MM.1S (cell line): ENCODE data around the gene VAV3.

ENCODE experiments used
- DNase-seq: peaks from one replicate; pipeline ENCODE4 v3.0.0-alpha.2; 2015
- H2AFZ ChIP-seq: fragments of 300-600 bp; sonication (generic); 2 replicates; pipeline ENCODE4 v1.6.0; 2016; ENCODE audit warnings: antibody characterized with exemption, low read length
- H3F3A ChIP-seq: fragments of 300-600 bp; sonication (generic); 2 replicates; pipeline ENCODE4 v1.6.1; 2016; ENCODE audit warnings: mild to moderate bottlenecking, antibody characterized with exemption, low read length, moderate library complexity, mixed read lengths; ENCODE audit not compliant: insufficient read depth
- H3K27ac ChIP-seq: fragments of 300-600 bp; sonication (generic); 2 replicates; pipeline ENCODE4 v1.5.1; 2016; ENCODE audit warnings: mild to moderate bottlenecking, low read length
- H3K27me3 ChIP-seq: fragments of 300-600 bp; sonication (generic); replicated peaks from 2 replicates; pipeline ENCODE4 v1.6.0; 2016; ENCODE audit warnings: low read length; ENCODE audit not compliant: insufficient read depth
- H3K36me3 ChIP-seq: fragments of 300-600 bp; sonication (generic); replicated peaks from 2 replicates; pipeline ENCODE4 v1.6.1; 2016; ENCODE audit warnings: mild to moderate bottlenecking, low read length, mixed read lengths; ENCODE audit not compliant: insufficient read depth
- H3K4me1 ChIP-seq: fragments of 300-600 bp; sonication (generic); 2 replicates; pipeline ENCODE4 v1.6.1; 2016; ENCODE audit warnings: low read length, mixed read lengths
- H3K4me2 ChIP-seq: fragments of 300-600 bp; sonication (generic); 2 replicates; pipeline ENCODE4 v1.6.0; 2016; ENCODE audit warnings: low read depth, low read length
- H3K4me3 ChIP-seq: fragments of 300-600 bp; sonication (generic); 2 replicates; pipeline ENCODE4 v1.5.1; 2016; ENCODE audit warnings: low read length, mixed read lengths
- H3K79me2 ChIP-seq: fragments of 300-600 bp; sonication (generic); 2 replicates; pipeline ENCODE4 v1.6.1; 2016; ENCODE audit warnings: mixed run types, low read length, mixed read lengths
- H3K9ac ChIP-seq: fragments of 300-600 bp; sonication (generic); 2 replicates; pipeline ENCODE4 v1.6.1; 2016; ENCODE audit warnings: low read length, mixed read lengths
- H3K9me2 ChIP-seq: fragments of 300-600 bp; sonication (generic); replicated peaks from 2 replicates; pipeline ENCODE4 v1.6.1; 2016; ENCODE audit warnings: mild to moderate bottlenecking, low read length, mixed read lengths; ENCODE audit not compliant: insufficient read depth
- H3K9me3 ChIP-seq: fragments of 300-600 bp; sonication (generic); replicated peaks from 2 replicates; pipeline ENCODE4 v1.6.1; 2016; ENCODE audit warnings: mild to moderate bottlenecking, low read length, mixed read lengths; ENCODE audit not compliant: insufficient read depth
- H4K20me1 ChIP-seq: fragments of 300-600 bp; sonication (generic); 2 replicates; pipeline ENCODE4 v1.6.1; 2016; ENCODE audit warnings: mild to moderate bottlenecking, low read length, moderate library complexity, mixed read lengths; ENCODE audit not compliant: insufficient read depth
- CTCF ChIP-seq: fragments of 300-600 bp; sonication (generic); IDR thresholded peaks from 2 replicates; pipeline ENCODE4 v1.5.1; 2016; ENCODE audit warnings: antibody characterized with exemption, low read length, mixed read lengths
- EZH2 ChIP-seq: fragments of 300-600 bp; sonication (generic); optimal IDR thresholded peaks from 2 replicates; pipeline ENCODE3; 2017; ENCODE audit warnings: low read depth, mild to moderate bottlenecking, antibody characterized with exemption, low read length, mixed read lengths
- EZH2phosphoT487 ChIP-seq: fragments of 300-600 bp; sonication (generic); IDR thresholded peaks from 2 replicates; pipeline ENCODE4 v1.6.1; 2018; ENCODE audit warnings: antibody characterized with exemption, low read length

VAV3 gene

GRCh38 chr1:107626073-107626796, 338.7 kb downstream of the VAV3 start:
- Histone ChIP-seq H3F3A (peaks cover under 1% of the 10 kb centered on the region; the same call in 1 of the 2 replicates), H3K4me3 (no peak overlapping the region), H3K79me2 (no peaks in the 10 kb centered on the region), H3K9me3 (no peaks in the 10 kb centered on the region), H3K4me1 (peaks cover 35% of the 10 kb centered on the region), H3K9ac (no peak overlapping the region), H3K36me3 (no peaks in the 10 kb centered on the region), H3K9me2 (no peaks in the 10 kb centered on the region), H3K4me2 (peak overlapping the region; percentile 3; the same call in 1 of the 2 replicates), H2AFZ (no peak overlapping the region), H3K27me3 (no peaks in the 10 kb centered on the region), H3K27ac (no peak overlapping the region), H4K20me1 (no peaks in the 10 kb centered on the region)
- TF ChIP-seq EZH2 (no peak), CTCF (no peak), EZH2phosphoT487 (no peak)
- no peak for DNase-seq

- Histone ChIP-seq H3K79me2 (no peaks in the 10 kb centered on the region), H3K27ac (no peak overlapping the region), H4K20me1 (no peaks in the 10 kb centered on the region), H3F3A (peaks cover 5% of the 10 kb centered on the region; the same call in 1 of the 2 replicates), H3K4me3 (no peak overlapping the region), H3K36me3 (no peaks in the 10 kb centered on the region), H3K4me1 (peaks cover 42% of the 10 kb centered on the region), H2AFZ (no peak overlapping the region), H3K4me2 (no peak overlapping the region), H3K27me3 (no peaks in the 10 kb centered on the region), H3K9me3 (no peaks in the 10 kb centered on the region), H3K9me2 (no peaks in the 10 kb centered on the region), H3K9ac (no peak overlapping the region)
- DNase-seq: no peak
- no peak for TF ChIP-seq EZH2phosphoT487
- no peak for TF ChIP-seq CTCF
- no peak for TF ChIP-seq EZH2
These were observed 339.5 kb downstream of the VAV3 start for GRCh38 chr1:107625405-107626029.

GRCh38 chr1:107623431-107623830, 341.5 kb downstream of the VAV3 start:
- DNase-seq: no peak
- Histone ChIP-seq H3K4me1 (peaks cover 45% of the 10 kb centered on the region), H3K9me2 (no peaks in the 10 kb centered on the region), H2AFZ (no peak overlapping the region), H3K27me3 (no peaks in the 10 kb centered on the region), H3K4me2 (peak overlapping the region; percentile 34; the same call in 1 of the 2 replicates), H3K9ac (no peak overlapping the region), H3K79me2 (no peaks in the 10 kb centered on the region), H3K9me3 (no peaks in the 10 kb centered on the region), H3K27ac (peak overlapping the region; percentile 61; the same call in 1 of the 2 replicates), H3F3A (peaks cover 5% of the 10 kb centered on the region; the same call in 1 of the 2 replicates), H3K36me3 (no peaks in the 10 kb centered on the region), H3K4me3 (no peak overlapping the region), H4K20me1 (no peaks in the 10 kb centered on the region)
- no peak for TF ChIP-seq EZH2
- no peak for TF ChIP-seq CTCF
